NT2/D1 (cell line): ENCODE data around the gene ATG4C.

Experiments used
- DNase-seq: peaks from one replicate; pipeline ENCODE4 v3.0.0-alpha.2; 2011; ENCODE audit warnings: low read depth, low spot score
- H3K27me3 ChIP-seq: 2 replicates; pipeline ENCODE4 v1.6.0; 2011; ENCODE audit warnings: mild to moderate bottlenecking; ENCODE audit not compliant: insufficient read length, insufficient read depth
- H3K36me3 ChIP-seq: 2 replicates; pipeline ENCODE4 v1.6.1; 2011; ENCODE audit warnings: mild to moderate bottlenecking, low read length, mixed read lengths; ENCODE audit not compliant: insufficient read depth, insufficient read length
- H3K4me1 ChIP-seq: 2 replicates; pipeline ENCODE4 v1.5.1; 2011; ENCODE audit not compliant: insufficient read depth, insufficient read length
- H3K4me3 ChIP-seq: 2 replicates; pipeline ENCODE4 v1.5.1; 2011; ENCODE audit warnings: low read depth; ENCODE audit not compliant: insufficient read length
- H3K9ac ChIP-seq: 2 replicates; pipeline ENCODE4 v1.6.0; 2011; ENCODE audit warnings: low read depth; ENCODE audit not compliant: insufficient read length
- H3K9me3 ChIP-seq: 2 replicates; pipeline ENCODE4 v1.5.1; 2011; ENCODE audit warnings: mild to moderate bottlenecking, low read length; ENCODE audit not compliant: insufficient read depth
- SUZ12 ChIP-seq: IDR thresholded peaks from 2 replicates; pipeline ENCODE4 v1.6.1; 2011; ENCODE audit not compliant: insufficient read length, insufficient read depth; ENCODE audit errors: extremely low read depth
- YY1 ChIP-seq: IDR thresholded peaks from 2 replicates; pipeline ENCODE4 v1.6.1; 2011; ENCODE audit not compliant: insufficient read length, insufficient read depth
- ZNF274 ChIP-seq: IDR thresholded peaks from 2 replicates; pipeline ENCODE4 v1.6.1; 2011; ENCODE audit warnings: mild to moderate bottlenecking, low read depth, low read length

ATG4C gene

DNA sequence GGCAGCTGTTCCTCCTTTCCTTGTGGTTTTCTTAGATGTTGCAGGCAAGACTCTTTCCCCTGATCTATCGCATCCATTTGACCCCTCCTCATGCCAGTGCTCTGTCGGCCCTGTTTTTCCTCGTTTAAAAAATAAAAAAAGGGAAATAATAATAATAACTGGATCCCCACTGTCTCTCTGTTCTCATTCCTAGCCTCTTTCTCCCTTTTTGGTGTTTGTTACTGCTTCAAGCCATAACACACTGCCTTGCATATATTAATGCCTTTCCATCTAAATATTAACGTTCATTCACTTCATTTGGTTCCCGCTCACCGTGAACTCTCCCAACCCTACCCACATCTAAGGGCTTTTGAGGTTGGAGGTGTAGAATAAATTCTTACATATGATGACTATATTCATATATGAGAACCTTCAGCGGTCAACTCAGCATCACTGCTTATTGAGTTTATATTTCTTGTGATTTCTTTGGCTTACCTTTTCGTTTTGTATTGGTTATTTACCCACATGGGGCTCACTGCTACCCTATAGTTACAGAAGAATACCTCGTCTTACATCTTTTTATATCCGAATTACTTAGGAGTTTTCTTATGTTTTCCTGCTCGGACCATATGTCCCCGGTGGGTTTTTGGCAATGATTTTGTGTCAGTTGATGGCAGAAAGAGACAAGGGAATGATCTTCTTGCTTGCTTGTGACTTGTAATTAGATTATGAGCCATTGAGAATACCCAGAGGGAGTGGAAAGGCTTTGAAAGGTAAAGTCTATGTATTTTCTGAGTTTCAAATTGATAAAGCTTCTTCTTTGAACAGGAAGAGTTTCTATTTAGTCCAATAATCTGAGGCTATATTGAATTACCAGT is 805 bp downstream of the ATG4C start:
- DNase-seq = no peak
- Histone ChIP-seq H3K4me3 (peak overlapping the region; percentile 68), H3K27me3 (no peaks in the 10 kb centered on the region), H3K4me1 (no peaks in the 10 kb centered on the region), H3K9me3 (no peaks in the 10 kb centered on the region), H3K9ac (peak overlapping the region; percentile 81), H3K36me3 (no peaks in the 10 kb centered on the region)
- TF ChIP-seq YY1 = no peak
- TF ChIP-seq SUZ12 = no peak
- no peak for TF ChIP-seq ZNF274

- no peaks in the 10 kb centered on the region for H3K4me1 ChIP-seq
- no peak for TF ChIP-seq YY1
- TF ChIP-seq SUZ12 = no peak
- no peak for TF ChIP-seq ZNF274
- no peak for DNase-seq
- H3K9ac ChIP-seq = no peak overlapping the region
- H3K27me3 ChIP-seq = no peaks in the 10 kb centered on the region
- no peak overlapping the region for H3K4me3 ChIP-seq
- no peaks in the 10 kb centered on the region for H3K9me3 ChIP-seq
- H3K36me3 ChIP-seq = no peaks in the 10 kb centered on the region
These were observed 6.8 kb downstream of the ATG4C start for GRCh38 chr1:62790716-62791115.

DNA sequence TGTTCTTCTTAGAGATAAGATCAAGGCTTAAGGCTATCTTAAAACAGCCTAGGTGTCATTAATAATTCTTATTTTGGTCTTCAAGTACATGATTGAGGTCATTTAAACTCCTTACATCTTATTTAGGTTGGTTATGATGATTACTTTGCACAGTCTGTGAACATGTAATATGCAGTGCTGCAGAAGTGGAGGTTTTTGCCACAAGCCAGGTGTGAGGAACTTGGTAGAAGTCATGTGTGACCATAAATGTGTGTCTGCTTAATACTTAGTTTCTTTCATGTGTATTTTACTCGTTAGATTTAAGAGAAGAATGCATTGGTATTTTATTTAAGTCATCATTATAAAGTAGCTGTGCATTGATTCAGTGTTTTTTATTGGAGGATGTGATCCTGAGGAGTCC is 10.1 kb downstream of the ATG4C start:
- TF ChIP-seq YY1 (no peak), SUZ12 (no peak), ZNF274 (no peak)
- H3K4me1 ChIP-seq = no peaks in the 10 kb centered on the region
- H3K36me3 ChIP-seq = no peaks in the 10 kb centered on the region
- no peaks in the 10 kb centered on the region for H3K9me3 ChIP-seq
- H3K9ac ChIP-seq = no peak overlapping the region
- no peak for DNase-seq
- no peaks in the 10 kb centered on the region for H3K27me3 ChIP-seq
- H3K4me3 ChIP-seq = no peak overlapping the region

DNA sequence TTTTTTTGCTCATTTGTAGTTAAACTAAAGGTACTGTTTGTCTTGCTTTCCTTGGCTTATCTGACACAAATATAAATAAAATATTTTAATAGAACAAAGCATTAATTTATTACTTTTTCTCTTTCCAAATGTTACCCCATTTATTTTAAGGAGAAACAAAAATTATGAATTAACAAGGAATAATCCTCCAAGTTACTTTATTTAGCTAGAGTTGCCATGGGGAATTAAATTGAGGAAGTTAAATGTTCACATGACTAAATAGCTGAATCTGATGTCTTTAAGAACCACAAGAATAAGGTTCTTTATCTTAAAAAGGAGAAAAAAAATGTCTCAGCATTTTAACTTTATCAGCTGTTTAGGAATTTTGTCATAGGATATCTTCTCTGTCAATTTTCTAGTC is 12.3 kb downstream of the ATG4C start:
- TF ChIP-seq ZNF274 (no peak), YY1 (no peak), SUZ12 (no peak)
- Histone ChIP-seq H3K36me3 (no peaks in the 10 kb centered on the region), H3K9ac (no peak overlapping the region), H3K4me1 (no peaks in the 10 kb centered on the region), H3K4me3 (no peak overlapping the region), H3K9me3 (no peaks in the 10 kb centered on the region), H3K27me3 (no peaks in the 10 kb centered on the region)
- DNase-seq = no peak

- TF ChIP-seq ZNF274 (no peak), YY1 (no peak), SUZ12 (no peak)
- no peak overlapping the region for H3K4me3 ChIP-seq
- no peak overlapping the region for H3K9ac ChIP-seq
- H3K4me1 ChIP-seq = no peaks in the 10 kb centered on the region
- no peaks in the 10 kb centered on the region for H3K9me3 ChIP-seq
- no peaks in the 10 kb centered on the region for H3K36me3 ChIP-seq
- no peaks in the 10 kb centered on the region for H3K27me3 ChIP-seq
- DNase-seq = no peak
These were observed 15.8 kb downstream of the ATG4C start for GRCh38 chr1:62799688-62800087.

DNA sequence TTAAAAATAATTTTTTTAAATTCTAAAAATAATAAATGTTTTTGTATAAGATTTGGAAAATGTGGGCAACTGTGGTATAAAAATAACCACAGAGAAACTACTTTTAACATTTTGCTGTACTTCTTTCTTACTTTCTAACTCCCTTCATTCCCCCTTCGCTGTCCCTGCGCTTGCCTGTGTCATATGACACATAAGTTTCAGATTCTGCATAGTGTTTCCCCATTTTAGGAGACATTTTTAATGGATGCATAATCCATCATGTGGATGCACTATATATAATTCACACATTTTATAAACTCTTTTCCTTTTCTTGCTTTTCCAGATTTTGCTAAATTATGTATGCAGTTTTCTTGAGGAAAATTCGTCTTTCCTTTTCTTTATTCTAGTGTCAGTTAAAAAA is 16.3 kb downstream of the ATG4C start:
- no peak for DNase-seq
- Histone ChIP-seq H3K4me1 (no peaks in the 10 kb centered on the region), H3K9ac (no peak overlapping the region), H3K9me3 (no peaks in the 10 kb centered on the region), H3K4me3 (no peak overlapping the region), H3K36me3 (no peaks in the 10 kb centered on the region), H3K27me3 (no peaks in the 10 kb centered on the region)
- TF ChIP-seq ZNF274 (no peak), YY1 (no peak), SUZ12 (no peak)

- Histone ChIP-seq H3K9me3 (no peaks in the 10 kb centered on the region), H3K9ac (no peak overlapping the region), H3K27me3 (no peaks in the 10 kb centered on the region), H3K36me3 (peaks cover 4% of the 10 kb centered on the region), H3K4me3 (no peak overlapping the region), H3K4me1 (no peaks in the 10 kb centered on the region)
- DNase-seq = no peak
- TF ChIP-seq ZNF274 (no peak), YY1 (no peak), SUZ12 (no peak)
These were observed 16.9 kb downstream of the ATG4C start for GRCh38 chr1:62800825-62801306.
